Pancreas (tissue), 10 donors: Measurements from ENCODE around the gene SEC24D. TPM values are rescaled to one million over a fixed set of nuclear protein-coding genes. Genes with fewer than 3 reads are reported as not detected.

Source experiments
- ATAC-seq, 4 donors: fragments of 200-7000 bp; cut with Tn5 transposase; one replicate each; pipeline versions ENCODE4 v1.8.0 to v1.9.1; 2020; ENCODE audit warnings: mild to moderate bottlenecking in 4 of 4, moderate library complexity in 4 of 4
- DNase-seq, 6 donors: peaks; one replicate each; pipeline ENCODE4 v3.0.0-alpha.2; 2020
- FAIRE-seq: peaks from 2 replicates; lab custom pipeline; 2012; peaks lifted over from hg19 to GRCh38; lab: Jason Lieb, UNC
- H3K27ac ChIP-seq, 4 donors: fragments of 200-600 bp; sonication (generic); 1 replicate in 3 of 4; 2 replicates in 1 of 4; pipeline versions ENCODE4 v1.5.0 to v1.8.0; 2020
- H3K27me3 ChIP-seq, 4 donors: fragments of 200-600 bp; one replicate each; pipeline ENCODE4 v1.8.0; 2021
- H3K36me3 ChIP-seq, 3 donors: fragments of 200-600 bp; sonication (generic) in 1 of 3; one replicate each; pipeline versions ENCODE4 v1.5.0 to v1.8.0; 2020 to 2021
- H3K4me1 ChIP-seq, 3 donors: fragments of 200-600 bp; one replicate each; pipeline ENCODE4 v1.8.0; 2021
- H3K4me3 ChIP-seq, 4 donors: fragments of 200-600 bp; sonication (generic) in 2 of 4; one replicate each; pipeline versions ENCODE4 v1.5.0 to v1.8.0; 2020 to 2021
- H3K9me3 ChIP-seq, 4 donors: fragments of 200-600 bp; one replicate each; pipeline ENCODE4 v1.8.0; 2021
- CTCF ChIP-seq, 4 donors: fragments of 200-600 bp; sonication (generic) in 3 of 4; IDR thresholded peaks; one replicate each; pipeline versions ENCODE4 v1.5.0 to v1.8.0; 2021; ENCODE audit warnings: antibody characterized with exemption in 4 of 4
- WGBS, 2 donors: extraction: QIAGEN DNeasy Blood & Tissue Kit; methylation state at CpG; one replicate each; pipeline ENCODE4 v1.1.7; 2013; 5-methylcytosine and 5-hydroxymethylcytosine counted together
- intact Hi-C, 3 donors: fragments of 100-400 bp; cut with DNase I; formaldehyde crosslinking; loops; one replicate each; pipeline versions ENCODE4 v1.11.1 to v1.14.2; 2022
- polyA plus RNA-seq, 2 donors: library from polyadenylated mRNA; stranded (reverse); fragments of 200-250 nt; gene quantifications; one replicate each; pipeline ENCODE4 v1.2.3, GENCODE V29; 2013
- total RNA-seq, 6 donors: library from RNA; stranded (reverse); fragmentation: NEBNext Ultra II Directional in 4 of 6; extraction: Animal tissue kit (Norgen Biotek cat#: 25700) in 4 of 6; gene quantifications; one replicate each; pipeline versions ENCODE4 v1.2.1 to v1.2.4, GENCODE V29; 2021 to 2023
- donor health status: healthy with polysubstance abuse.
- donor health status: DM: no; HTN: no; CAD: no; lungs with moderate emphysema.
- donor health status: DM: no; HTN: no; CAD: no.
- donor health status: control.
- donor health status: control.
- donor health status: Bipolar disorder and iron deficiency.
- donor health status: DM: yes; HTN: yes; CAD: no.
- donor health status: DM: no; HTN: no; CAD: no.
- donor health status: DM: no; HTN: no; CAD: no.
- donor health status: DM: yes; HTN: yes; CAD: no.

Gene SEC24D
- total and polyA plus RNA-seq, 8 donors = 10.9 to 49.6 (median 35.1) TPM

GRCh38 chr4:118762155-118762554 lies 73.8 kb downstream of the SEC24D start:
- Histone ChIP-seq H3K9me3 (no peaks in the 10 kb centered on the region), H3K4me3 (no peak overlapping the region), H3K36me3 (peaks cover 0 to 12% (median 8%) of the 10 kb centered on the region in 3 donors), H3K4me1 (peaks cover 5 to 31% (median 30%) of the 10 kb centered on the region in 3 donors), H3K27ac (no peak overlapping the region), H3K27me3 (no peaks in the 10 kb centered on the region)
- ATAC-seq (no peak), FAIRE-seq (no peak), DNase-seq (no peak)
- no peak for TF ChIP-seq CTCF (IDR thresholded peaks at IDR 0.05)
- 71 to 91% methylated on average over 5 of the region's 5 CpGs for WGBS, 2 donors
- intact Hi-C loops = loop anchor here in 2 of 3 donors (10.0 kb wide), 2 partner anchors 103 to 113 kb away; no protein-coding TSS in a partner anchor

- Histone ChIP-seq H3K4me1 (peaks cover 5 to 30% (median 30%) of the 10 kb centered on the region in 3 donors), H3K27ac (no peak overlapping the region), H3K4me3 (no peak overlapping the region), H3K36me3 (peaks cover 0 to 9% (median 3%) of the 10 kb centered on the region in 3 donors), H3K9me3 (no peaks in the 10 kb centered on the region), H3K27me3 (no peaks in the 10 kb centered on the region)
- FAIRE-seq (no peak), ATAC-seq (no peak), DNase-seq (no peak)
- intact Hi-C loops = loop anchor here in 2 of 3 donors (10.0 kb wide), 2 partner anchors 103 to 113 kb away; no protein-coding TSS in a partner anchor
- 67 to 76% methylated on average over 2 of the region's 2 CpGs for WGBS, 2 donors
- TF ChIP-seq CTCF (IDR thresholded peaks at IDR 0.05) = no peak
Measured at GRCh38 chr4:118761397-118762016, 74.4 kb downstream of the SEC24D start.

GRCh38 chr4:118760493-118760892 lies 75.4 kb downstream of the SEC24D start:
- H3K27me3 ChIP-seq = no peaks in the 10 kb centered on the region
- no peak overlapping the region for H3K27ac ChIP-seq
- no peak for DNase-seq
- H3K4me1 ChIP-seq = peaks cover 5 to 38% (median 26%) of the 10 kb centered on the region in 3 donors
- H3K4me3 ChIP-seq = no peak overlapping the region
- 96 to 98% methylated on average over 5 of the region's 5 CpGs for WGBS, 2 donors
- TF ChIP-seq CTCF (IDR thresholded peaks at IDR 0.05) = no peak
- FAIRE-seq = no peak
- H3K36me3 ChIP-seq = peaks cover 0 to 3% (median 0%) of the 10 kb centered on the region in 3 donors
- intact Hi-C loops = loop anchor here in 2 of 3 donors (10.0 kb wide), 2 partner anchors 104 to 114 kb away; no protein-coding TSS in a partner anchor
- H3K9me3 ChIP-seq = no peaks in the 10 kb centered on the region
- no peak for ATAC-seq

- FAIRE-seq = no peak
- WGBS, 2 donors = 84 to 91% methylated on average over 3 of the region's 3 CpGs
Measured at GRCh38 chr4:118760092-118760491, 75.8 kb downstream of the SEC24D start.

More at GRCh38 chr4:118760092-118760491, 75.8 kb downstream of the SEC24D start:
- Histone ChIP-seq H3K4me1 (peaks cover 5 to 42% (median 27%) of the 10 kb centered on the region in 3 donors), H3K27ac (no peak overlapping the region), H3K9me3 (no peaks in the 10 kb centered on the region), H3K27me3 (no peaks in the 10 kb centered on the region), H3K4me3 (no peak overlapping the region), H3K36me3 (peaks cover 0 to 3% (median 0%) of the 10 kb centered on the region in 3 donors)
- intact Hi-C loops = loop anchor here in 2 of 3 donors (10.0 kb wide), 2 partner anchors 105 to 115 kb away; no protein-coding TSS in a partner anchor
- no peak for TF ChIP-seq CTCF (IDR thresholded peaks at IDR 0.05)
- DNase-seq (no peak), ATAC-seq (no peak)
